ENCODE data around the gene KCNH8.

- TF ChIP-seq, protein P1, sequence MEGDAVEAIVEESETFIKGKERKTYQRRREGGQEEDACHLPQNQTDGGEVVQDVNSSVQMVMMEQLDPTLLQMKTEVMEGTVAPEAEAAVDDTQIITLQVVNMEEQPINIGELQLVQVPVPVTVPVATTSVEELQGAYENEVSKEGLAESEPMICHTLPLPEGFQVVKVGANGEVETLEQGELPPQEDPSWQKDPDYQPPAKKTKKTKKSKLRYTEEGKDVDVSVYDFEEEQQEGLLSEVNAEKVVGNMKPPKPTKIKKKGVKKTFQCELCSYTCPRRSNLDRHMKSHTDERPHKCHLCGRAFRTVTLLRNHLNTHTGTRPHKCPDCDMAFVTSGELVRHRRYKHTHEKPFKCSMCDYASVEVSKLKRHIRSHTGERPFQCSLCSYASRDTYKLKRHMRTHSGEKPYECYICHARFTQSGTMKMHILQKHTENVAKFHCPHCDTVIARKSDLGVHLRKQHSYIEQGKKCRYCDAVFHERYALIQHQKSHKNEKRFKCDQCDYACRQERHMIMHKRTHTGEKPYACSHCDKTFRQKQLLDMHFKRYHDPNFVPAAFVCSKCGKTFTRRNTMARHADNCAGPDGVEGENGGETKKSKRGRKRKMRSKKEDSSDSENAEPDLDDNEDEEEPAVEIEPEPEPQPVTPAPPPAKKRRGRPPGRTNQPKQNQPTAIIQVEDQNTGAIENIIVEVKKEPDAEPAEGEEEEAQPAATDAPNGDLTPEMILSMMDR (conservative IDR thresholded peaks at IDR 0.05; ENCODE audit: low read depth, low read length): no peak
- TF ChIP-seq FOS (IDR thresholded peaks at IDR 0.05; ENCODE audit: low read depth, low read length) (no peak), POLR2A (IDR thresholded peaks at IDR 0.05; ENCODE audit: low read depth, low read length) (no peak), RFX5 (IDR thresholded peaks at IDR 0.05; ENCODE audit: low read depth, low read length) (no peak), CHD1 (IDR thresholded peaks at IDR 0.05; ENCODE audit: low read depth, low read length) (no peak), SMC3 (IDR thresholded peaks at IDR 0.05; ENCODE audit: low read depth, low read length) (no peak), RCOR1 (IDR thresholded peaks at IDR 0.05; ENCODE audit: insufficient replicate concordance, low read length) (no peak), MAZ (IDR thresholded peaks at IDR 0.05; ENCODE audit: borderline replicate concordance, low read depth, low read length) (no peak), MXI1 (IDR thresholded peaks at IDR 0.05; ENCODE audit: borderline replicate concordance, low read depth, low read length) (no peak), BHLHE40 (IDR thresholded peaks at IDR 0.05; ENCODE audit: low read depth, low read length) (no peak)
These were observed 79.9 kb downstream of the KCNH8 start for GRCh38 chr3:19228167-19228566.
